HUES6 (cell line): ENCODE data around the gene SEC22A.

ENCODE experiments used
- H3K27ac ChIP-seq: 2 replicates; pipeline ENCODE4 v1.7.0; 2013; ENCODE audit warnings: low read depth, mild to moderate bottlenecking, low read length, inconsistent platforms
- H3K27me3 ChIP-seq: 2 replicates; pipeline ENCODE4 v1.6.1; 2013; ENCODE audit warnings: low read length; ENCODE audit not compliant: control insufficient read depth, insufficient read depth
- H3K36me3 ChIP-seq: 2 replicates; pipeline ENCODE4 v1.6.1; 2013; ENCODE audit warnings: low read length; ENCODE audit not compliant: control insufficient read depth, insufficient read depth
- H3K4me1 ChIP-seq: 2 replicates; pipeline ENCODE4 v1.6.1; 2013; ENCODE audit warnings: low read length; ENCODE audit not compliant: control insufficient read depth, insufficient read depth
- H3K4me3 ChIP-seq: 2 replicates; pipeline ENCODE4 v1.5.1; 2013; ENCODE audit warnings: low read depth, low read length
- H3K9ac ChIP-seq: one replicate; pipeline ENCODE4 v1.6.1; 2013; ENCODE audit warnings: mild to moderate bottlenecking, low read length
- H3K9me3 ChIP-seq: 2 replicates; pipeline ENCODE4 v1.6.1; 2013; ENCODE audit warnings: low read depth, low read length; ENCODE audit not compliant: control insufficient read depth, insufficient read depth

SEC22A gene

GRCh38 chr3:123263941-123264340 is 62.2 kb downstream of the SEC22A start:
- Histone ChIP-seq H3K36me3 (no peaks in the 10 kb centered on the region), H3K9me3 (no peaks in the 10 kb centered on the region), H3K4me3 (no peak overlapping the region), H3K27me3 (no peaks in the 10 kb centered on the region), H3K27ac (no peak overlapping the region), H3K9ac (no peak overlapping the region), H3K4me1 (no peaks in the 10 kb centered on the region; the same call in 1 of the 2 replicates)

GRCh38 chr3:123267821-123268220 is 66.1 kb downstream of the SEC22A start:
- Histone ChIP-seq H3K36me3 (no peaks in the 10 kb centered on the region), H3K4me3 (no peak overlapping the region), H3K9me3 (no peaks in the 10 kb centered on the region), H3K4me1 (peaks cover 4% of the 10 kb centered on the region; the same call in 1 of the 2 replicates), H3K9ac (no peak overlapping the region), H3K27me3 (no peaks in the 10 kb centered on the region), H3K27ac (no peak overlapping the region)

- no peak overlapping the region for H3K9ac ChIP-seq
- H3K27me3 ChIP-seq, result no peaks in the 10 kb centered on the region
- peaks cover 11% of the 10 kb centered on the region for H3K4me1 ChIP-seq
- no peaks in the 10 kb centered on the region for H3K36me3 ChIP-seq
- H3K4me3 ChIP-seq, result no peak overlapping the region
- H3K9me3 ChIP-seq, result no peaks in the 10 kb centered on the region
- no peak overlapping the region for H3K27ac ChIP-seq
These were observed 69.1 kb downstream of the SEC22A start for GRCh38 chr3:123270818-123271217.

- Histone ChIP-seq H3K27ac (no peak overlapping the region), H3K27me3 (no peaks in the 10 kb centered on the region)
These were observed 69.9 kb downstream of the SEC22A start for GRCh38 chr3:123271466-123272159.

GRCh38 chr3:123272547-123272946 is 70.8 kb downstream of the SEC22A start:
- peaks cover 11% of the 10 kb centered on the region for H3K4me1 ChIP-seq
- no peak overlapping the region for H3K9ac ChIP-seq
- H3K36me3 ChIP-seq, result no peaks in the 10 kb centered on the region
- no peak overlapping the region for H3K4me3 ChIP-seq
- H3K27ac ChIP-seq, result peak overlapping the region; percentile 30; the same call in 1 of the 2 replicates
- no peaks in the 10 kb centered on the region for H3K27me3 ChIP-seq
- H3K9me3 ChIP-seq, result no peaks in the 10 kb centered on the region

More at GRCh38 chr3:123271466-123272159, 69.9 kb downstream of the SEC22A start:
- Histone ChIP-seq H3K4me1 (peaks cover 11% of the 10 kb centered on the region), H3K4me3 (no peak overlapping the region), H3K36me3 (no peaks in the 10 kb centered on the region), H3K9me3 (no peaks in the 10 kb centered on the region), H3K9ac (no peak overlapping the region)

- Histone ChIP-seq H3K36me3 (no peaks in the 10 kb centered on the region), H3K27me3 (no peaks in the 10 kb centered on the region), H3K4me3 (no peak overlapping the region), H3K27ac (no peak overlapping the region), H3K9me3 (no peaks in the 10 kb centered on the region), H3K9ac (no peak overlapping the region), H3K4me1 (peaks cover 23% of the 10 kb centered on the region)
These were observed 73.9 kb downstream of the SEC22A start for GRCh38 chr3:123275691-123276090.

GRCh38 chr3:123276346-123277006 is 74.7 kb downstream of the SEC22A start:
- Histone ChIP-seq H3K9me3 (no peaks in the 10 kb centered on the region), H3K27ac (no peak overlapping the region), H3K4me1 (peaks cover 23% of the 10 kb centered on the region), H3K27me3 (no peaks in the 10 kb centered on the region), H3K9ac (no peak overlapping the region), H3K4me3 (no peak overlapping the region), H3K36me3 (no peaks in the 10 kb centered on the region)

GRCh38 chr3:123277106-123277505 is 75.4 kb downstream of the SEC22A start:
- Histone ChIP-seq H3K27me3 (no peaks in the 10 kb centered on the region), H3K4me1 (peaks cover 23% of the 10 kb centered on the region), H3K27ac (no peak overlapping the region), H3K4me3 (no peak overlapping the region), H3K9ac (no peak overlapping the region), H3K9me3 (no peaks in the 10 kb centered on the region), H3K36me3 (no peaks in the 10 kb centered on the region)

GRCh38 chr3:123278446-123278845 is 76.7 kb downstream of the SEC22A start:
- Histone ChIP-seq H3K36me3 (no peaks in the 10 kb centered on the region), H3K9me3 (no peaks in the 10 kb centered on the region), H3K4me1 (peaks cover 13% of the 10 kb centered on the region; the same call in 1 of the 2 replicates), H3K27me3 (no peaks in the 10 kb centered on the region), H3K9ac (no peak overlapping the region), H3K27ac (no peak overlapping the region), H3K4me3 (no peak overlapping the region)

GRCh38 chr3:123279121-123279520 is 77.4 kb downstream of the SEC22A start:
- Histone ChIP-seq H3K36me3 (no peaks in the 10 kb centered on the region), H3K27ac (no peak overlapping the region), H3K4me1 (peaks cover 12% of the 10 kb centered on the region; the same call in 1 of the 2 replicates), H3K9ac (no peak overlapping the region), H3K27me3 (no peaks in the 10 kb centered on the region), H3K9me3 (no peaks in the 10 kb centered on the region), H3K4me3 (no peak overlapping the region)

- no peak overlapping the region for H3K27ac ChIP-seq
These were observed 79.7 kb downstream of the SEC22A start for GRCh38 chr3:123281406-123281805.

More at GRCh38 chr3:123281406-123281805, 79.7 kb downstream of the SEC22A start:
- Histone ChIP-seq H3K27me3 (no peaks in the 10 kb centered on the region), H3K36me3 (peaks cover 12% of the 10 kb centered on the region), H3K4me3 (no peak overlapping the region), H3K9me3 (no peaks in the 10 kb centered on the region), H3K9ac (no peak overlapping the region), H3K4me1 (peaks cover 12% of the 10 kb centered on the region; the same call in 1 of the 2 replicates)
